PC-3 (cell line): ENCODE measurements around the gene ZNF839. TPM values are rescaled to one million over a fixed set of nuclear protein-coding genes. Genes with fewer than 3 reads are reported as not detected.

Source experiments
- ATAC-seq: fragments of 200-7000 bp; cut with Tn5 transposase; 2 replicates; pipeline ENCODE4 v1.9.1; 2020; ENCODE audit warnings: mild to moderate bottlenecking, moderate library complexity
- BruUV-seq: library from RNA; stranded (reverse); fragments of 400-500 nt; replicated peaks from 2 replicates; lab custom pipeline; 2021; lab: Mats Ljungman, UMichigan
- CTCF ChIA-PET: fragments of 300-600 bp; sonication (Branson Sonifier 250); formaldehyde crosslinking; loops from one replicate; lab custom pipeline; 2022; ENCODE audit warnings: antibody characterized with exemption; lab: Charles Lee
- POLR2A ChIA-PET: fragments of 300-600 bp; sonication (Branson Sonifier 250); formaldehyde crosslinking; loops from one replicate; lab custom pipeline; 2022; ENCODE audit warnings: antibody characterized with exemption; ENCODE audit not compliant: unreplicated experiment; lab: Charles Lee
- DNase-seq: peaks from one replicate; pipeline ENCODE4 v3.0.0-alpha.2; 2015
- H2AFZ ChIP-seq: fragments of 300-600 bp; sonication (generic); 2 replicates; pipeline ENCODE4 v1.6.0; 2016; ENCODE audit warnings: antibody characterized with exemption, low read length
- H3F3A ChIP-seq: fragments of 300-600 bp; sonication (generic); one replicate; pipeline ENCODE4 v1.6.0; 2017; ENCODE audit warnings: antibody characterized with exemption, low read length, control low read depth, mild to moderate bottlenecking; ENCODE audit not compliant: unreplicated experiment
- H3K27ac ChIP-seq: fragments of 300-600 bp; sonication (generic); 2 replicates; pipeline ENCODE4 v1.5.1; 2016; ENCODE audit warnings: mild to moderate bottlenecking, low read length
- H3K27me3 ChIP-seq: fragments of 300-600 bp; sonication (generic); 2 replicates; pipeline ENCODE4 v1.6.1; 2016; ENCODE audit warnings: low read length, mixed read lengths
- H3K36me3 ChIP-seq: fragments of 300-600 bp; sonication (generic); 2 replicates; pipeline ENCODE4 v1.6.1; 2016; ENCODE audit warnings: low read depth, mixed run types, low read length, mixed read lengths
- H3K4me1 ChIP-seq: fragments of 300-600 bp; sonication (generic); 2 replicates; pipeline ENCODE4 v1.5.1; 2016; ENCODE audit warnings: low read length; ENCODE audit not compliant: insufficient read depth
- H3K4me2 ChIP-seq: fragments of 300-600 bp; sonication (generic); 2 replicates; pipeline ENCODE4 v1.6.0; 2016; ENCODE audit warnings: low read length
- H3K4me3 ChIP-seq: fragments of 300-600 bp; sonication (generic); 2 replicates; pipeline ENCODE4 v1.5.1; 2016; ENCODE audit warnings: mild to moderate bottlenecking, low read length, mixed read lengths
- H3K79me2 ChIP-seq: fragments of 300-600 bp; sonication (generic); 2 replicates; pipeline ENCODE4 v1.6.1; 2017; ENCODE audit warnings: low read length, mixed read lengths
- H3K9ac ChIP-seq: fragments of 300-600 bp; sonication (generic); 2 replicates; pipeline ENCODE4 v1.6.0; 2016; ENCODE audit warnings: mild to moderate bottlenecking, low read length
- H3K9me2 ChIP-seq: fragments of 300-600 bp; sonication (generic); replicated peaks from 2 replicates; pipeline ENCODE4 v1.6.1; 2016; ENCODE audit warnings: mixed run types, low read length, mixed read lengths
- H3K9me3 ChIP-seq: fragments of 300-600 bp; sonication (generic); 2 replicates; pipeline ENCODE4 v1.6.1; 2016; ENCODE audit warnings: low read length, mixed read lengths
- H4K20me1 ChIP-seq: fragments of 300-600 bp; sonication (generic); 2 replicates; pipeline ENCODE4 v1.6.1; 2016; ENCODE audit warnings: low read length, mixed read lengths
- CTCF ChIP-seq: fragments of 300-600 bp; sonication (generic); conservative IDR thresholded peaks from 2 replicates; pipeline ENCODE4 v1.5.1; 2017; ENCODE audit warnings: antibody characterized with exemption, low read depth, mild to moderate bottlenecking, low read length
- EZH2 ChIP-seq: fragments of 300-600 bp; sonication (generic); IDR thresholded peaks from one replicate; pipeline ENCODE4 v1.6.1; 2017; ENCODE audit warnings: antibody characterized with exemption, mild to moderate bottlenecking, low read length; ENCODE audit not compliant: unreplicated experiment
- EZH2phosphoT487 ChIP-seq: fragments of 300-600 bp; sonication (generic); IDR thresholded peaks from 2 replicates; pipeline ENCODE4 v1.6.1; 2018; ENCODE audit warnings: mild to moderate bottlenecking, antibody characterized with exemption, low read length, borderline replicate concordance
- intact Hi-C: fragments of 100-400 bp; cut with micrococcal nuclease; formaldehyde crosslinking; loops from 2 replicates; pipeline ENCODE4 v1.9.0; 2023
- total RNA-seq: library from RNA; depleted of rRNA; stranded (reverse); fragments of >200 nt; gene quantifications from 2 replicates; pipeline ENCODE4 v1.2.3, GENCODE V29; 2014

Gene ZNF839
- total RNA-seq, 1 experiment from 2014 or later = 13.2 TPM

GRCh38 chr14:102303664-102304063 lies 15.9 kb upstream of the ZNF839 start:
- Histone ChIP-seq H3K79me2 (peaks cover 63% of the 10 kb centered on the region), H2AFZ (no peak overlapping the region), H3K36me3 (peaks cover 9% of the 10 kb centered on the region), H3K27me3 (no peaks in the 10 kb centered on the region), H4K20me1 (no peaks in the 10 kb centered on the region), H3K4me2 (peak overlapping the region; percentile 88), H3K9me2 (no peaks in the 10 kb centered on the region), H3F3A (peaks cover 3% of the 10 kb centered on the region), H3K4me1 (peaks cover 33% of the 10 kb centered on the region), H3K4me3 (peak overlapping the region; percentile 91), H3K9me3 (no peaks in the 10 kb centered on the region), H3K27ac (peak overlapping the region; percentile 80), H3K9ac (peak overlapping the region; percentile 94)
- BruUV-seq = no TSS peak
- ChIA-PET POLR2A (no interaction called here), CTCF (no interaction called here)
- TF ChIP-seq CTCF (no peak), EZH2 (no peak), EZH2phosphoT487 (no peak)
- intact Hi-C loops = no loop called here
- DNase-seq (no peak), ATAC-seq (no peak)

GRCh38 chr14:102304611-102305506 lies 14.7 kb upstream of the ZNF839 start, which contains the start of gene MOK:
Gene MOK, minus strand, starts transcription at chr14:102305164. Its CDS starts 196 bp downstream, at chr14:102304968.
- Histone ChIP-seq H3K4me2 (peak within 1 kb of the TSS; percentile 88), H3K9me2 (no peaks in the 10 kb centered on the region), H2AFZ (peak within 1 kb of the TSS; percentile 85), H4K20me1 (no peaks in the 10 kb centered on the region), H3K79me2 (peaks cover 51% of the 10 kb centered on the region), H3K36me3 (no peaks in the 10 kb centered on the region), H3K9me3 (no peaks in the 10 kb centered on the region), H3K9ac (peak within 1 kb of the TSS; percentile 94), H3K4me1 (peaks cover 33% of the 10 kb centered on the region), H3K27ac (peak within 1 kb of the TSS; percentile 80), H3F3A (peaks cover 7% of the 10 kb centered on the region), H3K27me3 (no peaks in the 10 kb centered on the region), H3K4me3 (peak within 1 kb of the TSS; percentile 91)
- POLR2A ChIA-PET = interaction anchor here (0.5 to 0.6 kb wide), 3 partner anchors 9 to 41 kb away, joined by 3 to 16 read pairs (median 8); no protein-coding TSS in a partner anchor
- no TSS peak for BruUV-seq
- peak; percentile 84 for ATAC-seq
- TF ChIP-seq CTCF (no peak), EZH2phosphoT487 (no peak)
- DNase-seq = peak; percentile 99
- CTCF ChIA-PET = interaction anchor here (0.6 to 1.5 kb wide), 3 partner anchors 9 to 208 kb away, joined by 3 to 9 read pairs (median 4); no protein-coding TSS in a partner anchor
- intact Hi-C loops = loop anchor here (1.0 kb wide), 1 partner anchor 25 kb away; no protein-coding TSS in a partner anchor
